HG02852 (cell line): Measurements from ENCODE around the gene SLC25A15.
"Not testable (repeated sequence)": the region's sequence is repeated elsewhere in the genome, so short reads cannot be mapped to it uniquely, and the experiment has no call there.

Source experiments
- ATAC-seq: cut with Tn5 transposase; IDR thresholded peaks from one replicate; pipeline ENCODE4 v1.9.1; 2021; ENCODE audit warnings: mild to moderate bottlenecking, moderate library complexity; ENCODE audit not compliant: unreplicated experiment

The SLC25A15 gene

DNA sequence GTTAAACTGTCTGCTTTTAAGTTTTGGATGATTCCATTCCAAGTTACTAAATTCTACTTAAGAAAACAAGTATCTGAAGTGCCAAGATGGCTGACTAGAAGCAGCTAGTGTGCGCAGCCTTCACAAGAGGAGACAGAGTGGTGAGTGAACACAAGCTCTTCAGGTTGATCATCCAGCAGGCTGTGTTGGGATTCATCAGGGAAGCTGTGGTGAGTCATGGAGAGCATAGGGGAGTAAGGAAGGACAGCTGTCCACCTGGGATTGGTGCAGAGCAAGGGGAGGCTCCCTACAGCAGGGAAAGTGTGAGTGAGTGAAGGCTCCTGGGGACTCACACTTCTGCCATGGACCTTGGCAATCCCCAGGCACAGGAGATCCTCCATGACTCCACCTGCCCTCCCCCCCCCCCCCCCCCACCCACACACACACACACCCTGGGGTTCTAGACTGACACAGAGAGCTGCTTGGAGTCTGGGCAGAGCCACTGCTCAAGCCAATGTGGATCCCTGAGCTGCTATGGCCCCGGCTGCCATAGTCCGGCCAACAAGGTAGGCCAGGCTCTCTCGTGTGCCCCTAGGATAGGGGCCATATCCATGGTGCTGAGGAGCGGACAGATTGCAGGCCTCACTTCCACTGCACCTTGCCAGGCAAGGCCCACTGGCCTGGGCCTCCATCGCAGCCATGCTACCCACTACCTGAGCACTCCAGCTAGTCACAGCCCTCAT is 23.5 kb downstream of the SLC25A15 start:
- no peak for ATAC-seq

DNA sequence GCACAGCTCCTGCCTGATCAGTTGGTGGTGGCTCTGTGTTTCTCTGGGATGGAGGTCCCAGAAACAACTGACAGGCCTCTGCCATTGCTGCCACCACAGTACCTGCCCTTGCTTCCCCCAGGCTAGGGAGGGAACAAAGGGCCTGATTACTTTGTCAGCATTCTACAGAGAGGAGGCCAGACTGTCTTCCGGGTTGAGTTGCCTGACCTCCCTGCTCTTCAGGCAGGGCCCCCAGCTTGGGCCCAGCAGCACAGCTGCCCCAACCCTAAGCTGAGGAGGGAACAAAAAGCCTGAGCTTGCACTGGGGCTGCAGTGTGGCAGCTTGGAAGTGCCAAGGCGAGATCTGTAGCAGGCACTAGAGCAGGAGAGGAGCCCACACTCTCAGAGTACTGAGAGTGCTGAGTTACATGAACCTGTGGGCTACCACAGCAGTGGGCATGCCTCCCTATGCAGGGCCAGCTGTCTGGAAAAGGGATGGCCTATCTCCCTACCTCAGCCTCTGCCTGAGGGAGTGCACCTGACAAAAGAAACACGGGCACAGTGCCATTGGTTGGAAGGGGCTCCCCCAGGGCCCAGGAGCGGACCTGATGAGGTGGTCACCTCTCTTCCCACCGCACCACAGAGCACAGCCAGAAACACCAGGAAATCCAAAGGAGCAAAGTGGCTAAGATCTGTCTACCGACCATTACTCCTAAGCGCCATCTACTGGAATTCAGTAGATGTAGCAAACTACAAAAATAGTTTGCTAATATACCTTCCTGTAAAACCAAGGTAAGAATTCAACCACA is 24.4 kb downstream of the SLC25A15 start:
- ATAC-seq: no peak

DNA sequence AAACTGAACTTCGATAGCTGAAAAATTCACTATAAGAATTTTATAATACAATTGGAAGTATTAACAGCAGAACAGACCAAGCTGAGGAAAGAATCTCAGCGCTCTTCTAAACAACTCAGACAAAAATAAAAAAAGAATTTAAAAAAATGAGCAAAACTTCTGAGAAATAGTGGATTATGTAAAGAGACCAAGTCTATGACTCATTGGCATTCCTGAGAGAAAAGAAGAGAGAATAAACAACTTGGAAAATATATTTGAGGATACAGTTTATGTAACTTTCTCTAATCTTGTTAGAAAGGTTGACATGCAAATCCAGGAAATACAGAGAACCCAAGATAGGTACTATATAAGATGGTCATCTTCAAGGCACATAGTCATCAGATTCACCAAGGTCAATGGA is 25.4 kb downstream of the SLC25A15 start:
- no peak for ATAC-seq

DNA sequence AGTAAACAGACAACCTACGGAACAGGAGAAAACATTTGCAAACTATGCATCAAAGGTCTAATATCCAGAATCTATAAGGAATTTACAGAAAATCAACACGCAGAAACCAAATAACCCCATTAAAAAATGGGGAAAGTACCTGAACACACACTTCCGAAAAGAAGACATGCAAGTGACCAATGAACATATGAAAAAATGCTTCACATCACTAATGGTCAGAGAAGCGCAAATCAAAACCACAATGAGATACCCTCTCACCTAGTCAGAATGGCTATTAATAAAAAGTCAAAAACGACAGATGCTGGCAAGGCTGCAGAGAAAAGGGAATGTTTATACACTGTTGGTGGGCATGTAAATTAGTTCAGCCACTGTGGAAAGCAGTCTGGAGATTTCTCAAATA is 29.5 kb downstream of the SLC25A15 start:
- no peak for ATAC-seq

DNA sequence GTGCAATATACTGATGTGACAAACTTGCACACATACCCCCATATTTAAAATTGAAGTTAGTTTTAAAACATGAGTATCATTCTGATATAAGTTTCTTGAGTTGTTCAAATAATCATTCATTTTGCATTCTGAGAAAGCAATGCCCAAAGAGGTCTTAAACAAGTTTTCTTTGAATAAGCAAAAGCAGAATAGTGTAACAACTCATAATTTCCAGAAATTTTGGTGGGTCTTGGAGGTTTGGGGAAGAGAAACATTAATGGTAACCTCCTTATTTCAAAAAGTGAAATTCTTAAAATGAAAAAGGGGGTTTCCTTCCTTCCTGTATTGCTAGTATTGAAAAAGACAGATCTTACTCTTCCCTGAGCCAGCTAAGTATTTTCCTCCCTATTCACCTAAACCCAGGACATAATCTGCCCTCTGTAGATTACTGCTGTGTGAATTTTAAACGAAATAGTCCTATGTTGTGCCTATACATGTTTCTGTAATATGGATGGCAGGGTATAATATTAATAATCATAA is 30.4 kb downstream of the SLC25A15 start:
- ATAC-seq: no peak

DNA sequence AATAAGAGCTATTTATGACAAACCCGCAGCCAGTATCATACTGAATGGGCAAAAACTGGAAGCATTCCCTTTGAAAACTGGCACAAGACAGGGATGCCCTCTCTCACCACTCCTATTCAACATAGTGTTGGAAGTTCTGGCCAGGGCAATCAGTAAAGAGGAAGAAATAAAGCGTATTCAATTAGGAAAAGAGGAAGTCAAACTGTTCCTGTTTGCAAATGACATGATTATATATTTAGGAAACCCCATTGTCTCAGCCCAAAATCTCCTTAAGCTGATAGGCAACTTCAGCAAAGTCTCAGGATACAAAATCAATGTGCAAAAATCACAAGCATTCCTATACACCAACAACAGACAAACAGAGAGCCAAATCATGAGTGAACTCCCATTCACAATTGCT is 50.3 kb downstream of the SLC25A15 start:
- not testable (repeated sequence) for ATAC-seq

DNA sequence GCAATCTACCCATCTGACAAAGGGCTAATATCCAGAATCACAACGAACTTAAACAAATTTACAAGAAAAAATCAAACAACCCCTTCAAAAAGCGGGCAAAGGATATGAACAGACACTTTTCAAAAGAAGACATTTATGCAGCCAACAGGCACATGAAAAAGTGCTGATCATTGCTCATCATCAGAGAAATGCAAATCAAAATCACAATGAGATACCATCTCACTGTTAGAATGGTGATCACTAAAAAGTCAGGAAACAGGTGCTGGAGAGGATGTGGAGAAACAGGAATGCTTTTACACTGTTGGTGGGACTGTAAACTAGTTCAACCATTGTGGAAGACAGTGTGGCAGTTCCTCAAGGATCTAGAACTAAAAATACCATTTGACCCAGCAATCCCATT is 51.5 kb downstream of the SLC25A15 start:
- not testable (repeated sequence) for ATAC-seq
